ENCODE measurements around the gene CACNA2D2. TPM values are rescaled to one million over a fixed set of nuclear protein-coding genes. Genes with fewer than 3 reads are reported as not detected.

CACNA2D2 gene
- total RNA-seq, 2 experiments from 2014 or later: 0.78 to 0.95 TPM

DNA sequence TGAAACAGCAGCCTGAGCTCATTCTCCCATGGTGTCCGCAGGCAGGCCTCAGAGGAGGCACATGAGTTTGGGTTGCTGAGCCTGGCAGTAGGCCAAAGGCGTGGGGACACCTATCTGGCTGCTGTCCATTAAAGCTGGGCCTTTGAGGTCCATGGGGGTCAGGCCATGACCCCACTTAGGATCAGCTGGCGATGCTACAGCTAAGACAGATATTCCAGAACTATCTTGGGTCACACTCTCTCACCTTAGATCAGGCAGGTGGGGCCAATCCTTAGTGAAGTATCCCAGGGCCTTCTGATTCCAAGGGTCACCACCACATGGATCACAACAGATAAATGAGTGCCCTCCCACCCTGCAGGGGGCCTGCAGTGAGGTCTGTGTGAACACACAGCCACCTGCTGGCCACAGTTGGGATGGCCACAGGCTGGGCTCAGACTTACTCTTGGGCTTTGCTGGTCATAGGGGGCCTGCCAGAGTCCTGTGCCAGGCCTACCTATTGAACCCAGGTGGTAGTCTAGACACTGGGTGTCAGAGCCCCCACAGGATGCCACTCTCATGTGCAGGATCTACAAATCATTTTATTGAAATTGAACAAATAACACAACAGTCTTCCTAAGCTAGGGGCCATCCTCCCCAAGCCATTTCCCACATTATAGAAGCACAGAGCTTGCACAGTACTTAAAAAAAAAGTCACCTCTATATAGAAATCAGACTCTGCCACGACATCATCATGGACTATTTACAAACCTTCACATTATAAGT lies 178.9 kb downstream of the CACNA2D2 start:
- Mint-ChIP-seq H3K27me3 (ENCODE audit: low read depth) (no peaks in the 10 kb centered on the region), H3K9me3 (ENCODE audit: insufficient read depth) (no peaks in the 10 kb centered on the region), H3K27ac (peak overlapping the region; percentile 24), H3K4me1 (ENCODE audit: low read depth) (peaks cover 46% of the 10 kb centered on the region), H3K4me3 (no peak overlapping the region), H3K36me3 (ENCODE audit: low read depth) (peaks cover 21% of the 10 kb centered on the region)
- ATAC-seq (peak; percentile 27), DNase-seq (peak; percentile 77)
- ChIA-PET CTCF (interaction anchor here (0.5 to 7.4 kb wide), 21 partner anchors 9 to 1930 kb away, joined by 3 to 113 read pairs (median 7); partner anchors contain the start of genes HYAL1, HYAL3, IFRD2 and LSMEM2), POLR2A (interaction anchor here (0.6 to 3.8 kb wide), 5 partner anchors 10 to 32 kb away, joined by 3 to 20 read pairs (median 4); partner anchors contain the start of genes HYAL3, IFRD2 and NAA80)

- peaks cover 21% of the 10 kb centered on the region for H3K36me3 Mint-ChIP-seq (ENCODE audit: low read depth)
- no peak for DNase-seq
- H3K4me1 Mint-ChIP-seq (ENCODE audit: low read depth): peaks cover 46% of the 10 kb centered on the region
- ATAC-seq: no peak
- no peaks in the 10 kb centered on the region for H3K9me3 Mint-ChIP-seq (ENCODE audit: insufficient read depth)
- H3K27me3 Mint-ChIP-seq (ENCODE audit: low read depth): no peaks in the 10 kb centered on the region
- CTCF ChIA-PET: interaction anchor here (0.5 to 7.4 kb wide), 21 partner anchors 8 to 1931 kb away, joined by 3 to 113 read pairs (median 7); partner anchors contain the start of genes HYAL1, HYAL3, IFRD2 and LSMEM2
- H3K27ac Mint-ChIP-seq: peak overlapping the region; percentile 43
- POLR2A ChIA-PET: interaction anchor here (0.8 to 3.8 kb wide), 5 partner anchors 11 to 31 kb away, joined by 4 to 20 read pairs (median 4); partner anchors contain the start of genes HYAL3, IFRD2 and NAA80
- H3K4me3 Mint-ChIP-seq: no peak overlapping the region
Observed at GRCh38 chr3:50323614-50324199, 179.7 kb downstream of the CACNA2D2 start.

GRCh38 chr3:50323092-50323600 lies 180.3 kb downstream of the CACNA2D2 start:
- Mint-ChIP-seq H3K36me3 (ENCODE audit: low read depth) (peaks cover 16% of the 10 kb centered on the region), H3K9me3 (ENCODE audit: insufficient read depth) (no peaks in the 10 kb centered on the region), H3K4me1 (ENCODE audit: low read depth) (peaks cover 44% of the 10 kb centered on the region), H3K27ac (peak overlapping the region; percentile 43), H3K27me3 (ENCODE audit: low read depth) (no peaks in the 10 kb centered on the region), H3K4me3 (no peak overlapping the region)
- POLR2A ChIA-PET: interaction anchor here (0.8 to 3.8 kb wide), 3 partner anchors 12 to 31 kb away, joined by 4 to 20 read pairs (median 4); partner anchors contain the start of gene IFRD2
- ATAC-seq (no peak), DNase-seq (peak; percentile 20)
- CTCF ChIA-PET: interaction anchor here (1.1 to 7.4 kb wide), 5 partner anchors 8 to 89 kb away, joined by 4 to 113 read pairs (median 17); partner anchors contain the start of genes HYAL1, HYAL3 and NAA80

DNA sequence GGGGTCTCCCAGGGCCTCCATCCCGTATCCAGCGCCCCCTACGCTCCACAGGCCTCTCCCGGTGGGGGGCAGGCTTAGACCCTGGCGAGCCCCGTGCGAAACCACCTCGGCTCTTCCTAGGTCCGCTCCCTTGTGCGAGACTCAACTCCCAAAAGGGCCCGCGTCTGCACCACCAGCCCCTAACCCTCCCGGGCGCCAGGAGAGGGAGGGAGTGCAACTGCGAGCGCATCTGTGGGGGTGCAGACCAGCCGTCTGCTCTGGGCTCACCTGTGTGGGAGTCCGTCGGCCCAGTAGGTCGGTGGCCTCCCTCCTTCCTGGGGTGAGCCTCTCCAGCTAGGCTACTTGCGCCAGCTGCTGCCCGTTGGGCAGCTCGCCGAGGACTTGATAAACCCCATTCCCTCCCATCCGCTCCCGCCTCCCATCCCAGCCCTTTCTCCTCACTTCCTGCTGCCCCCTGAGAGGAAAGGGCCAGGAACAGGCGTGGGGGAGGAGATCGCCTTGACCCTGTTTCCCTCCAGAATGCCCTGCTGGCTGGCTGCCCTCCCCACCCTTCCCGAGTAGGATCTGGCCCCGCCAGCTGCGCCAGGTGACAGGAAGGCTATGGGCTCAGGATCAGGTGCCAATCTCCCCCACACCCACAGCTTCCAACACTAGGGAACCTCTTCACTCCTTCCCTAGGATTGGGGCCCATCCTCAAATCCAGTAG lies 180.9 kb downstream of the CACNA2D2 start, which contains the start of gene HYAL2:
HYAL2 (minus strand) TSS at position 360 of the 706 bp plus-strand sequence. CDS start 2,256 bp downstream, outside the sequence.
- Mint-ChIP-seq H3K4me3 (peak within 1 kb of the TSS; percentile 89), H3K9me3 (ENCODE audit: insufficient read depth) (no peaks in the 10 kb centered on the region), H3K27ac (peak within 1 kb of the TSS; percentile 95), H3K27me3 (ENCODE audit: low read depth) (no peaks in the 10 kb centered on the region), H3K4me1 (ENCODE audit: low read depth) (peaks cover 44% of the 10 kb centered on the region), H3K36me3 (ENCODE audit: low read depth) (peaks cover 14% of the 10 kb centered on the region)
- ATAC-seq: no peak
- CTCF ChIA-PET: interaction anchor here (1.4 to 7.4 kb wide), 4 partner anchors 15 to 76 kb away, joined by 3 to 113 read pairs (median 30); partner anchors contain the start of genes HYAL1, HYAL3 and NAA80
- no peak for DNase-seq
- POLR2A ChIA-PET: interaction anchor here (0.8 to 3.8 kb wide), 5 partner anchors 12 to 30 kb away, joined by 4 to 20 read pairs (median 4); partner anchors contain the start of genes IFRD2 and RASSF1

DNA sequence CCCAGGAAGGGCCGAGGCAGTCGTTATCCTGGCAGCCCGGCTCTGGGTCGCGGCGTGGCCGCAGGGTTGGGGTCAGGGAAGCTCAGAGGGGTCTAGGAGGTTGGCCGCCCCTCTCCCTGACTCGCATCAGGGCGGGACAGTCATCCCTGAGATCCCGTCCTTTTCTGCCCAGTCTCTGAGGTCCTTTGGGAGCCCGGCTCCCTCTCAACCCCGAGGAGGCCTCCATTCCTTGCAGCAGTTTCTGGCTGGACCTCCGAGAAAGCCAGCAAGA lies 181.4 kb downstream of the CACNA2D2 start:
- DNase-seq (no peak), ATAC-seq (no peak)
- H3K27me3 Mint-ChIP-seq (ENCODE audit: low read depth): no peaks in the 10 kb centered on the region
- no peaks in the 10 kb centered on the region for H3K9me3 Mint-ChIP-seq (ENCODE audit: insufficient read depth)
- peaks cover 43% of the 10 kb centered on the region for H3K4me1 Mint-ChIP-seq (ENCODE audit: low read depth)
- ChIA-PET POLR2A (interaction anchor here (1.0 to 3.8 kb wide), 4 partner anchors 15 to 30 kb away, joined by 4 to 20 read pairs (median 9); partner anchors contain the start of genes HYAL3, IFRD2, NAA80 and RASSF1), CTCF (interaction anchor here (1.0 to 7.4 kb wide), 6 partner anchors 15 to 79 kb away, joined by 3 to 113 read pairs (median 4); partner anchors contain the start of genes HYAL1, HYAL3, NAA80 and ZMYND10)
- peaks cover 14% of the 10 kb centered on the region for H3K36me3 Mint-ChIP-seq (ENCODE audit: low read depth)
- H3K4me3 Mint-ChIP-seq: peak overlapping the region; percentile 89
- H3K27ac Mint-ChIP-seq: no peak overlapping the region

- peak; percentile 88 for DNase-seq
- CTCF ChIA-PET: interaction anchor here (0.8 to 7.4 kb wide), 8 partner anchors 15 to 93 kb away, joined by 3 to 113 read pairs (median 4); partner anchors contain the start of genes HYAL1, HYAL3, IFRD2 and NAA80
- Mint-ChIP-seq H3K27me3 (ENCODE audit: low read depth) (no peaks in the 10 kb centered on the region), H3K4me3 (peak overlapping the region; percentile 89), H3K4me1 (ENCODE audit: low read depth) (peaks cover 43% of the 10 kb centered on the region), H3K9me3 (ENCODE audit: insufficient read depth) (no peaks in the 10 kb centered on the region), H3K36me3 (ENCODE audit: low read depth) (peaks cover 14% of the 10 kb centered on the region), H3K27ac (peak overlapping the region; percentile 95)
- POLR2A ChIA-PET: interaction anchor here (1.0 to 3.8 kb wide), 4 partner anchors 16 to 29 kb away, joined by 4 to 20 read pairs (median 9); partner anchors contain the start of genes HYAL3, IFRD2, NAA80 and RASSF1
- ATAC-seq: peak; percentile 82
Observed at GRCh38 chr3:50321336-50322114, 181.9 kb downstream of the CACNA2D2 start.

DNA sequence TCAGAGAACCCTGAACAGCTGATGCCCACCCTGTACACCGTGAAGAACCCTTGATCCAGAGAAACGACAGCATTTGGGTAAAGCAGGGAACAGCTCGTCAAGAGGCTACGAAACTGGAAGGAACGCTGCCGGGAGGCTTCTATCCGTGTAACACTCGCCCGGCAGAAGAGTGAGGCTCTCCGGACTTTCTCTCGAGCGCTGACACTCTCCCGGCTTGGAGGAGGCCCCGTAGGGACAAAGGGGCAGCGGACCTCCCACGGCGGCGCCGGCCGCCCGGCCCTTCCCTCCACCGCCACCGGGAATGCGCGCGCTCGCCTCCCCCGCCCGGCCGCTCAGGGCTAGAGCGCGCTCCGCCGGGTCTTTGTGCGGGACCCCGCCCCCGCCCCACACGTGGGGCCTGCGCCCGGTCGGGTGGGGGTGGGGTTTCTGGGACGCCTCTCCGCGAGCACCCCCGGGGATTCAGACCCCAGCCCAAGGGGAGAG lies 182.5 kb downstream of the CACNA2D2 start:
- peaks cover 44% of the 10 kb centered on the region for H3K4me1 Mint-ChIP-seq (ENCODE audit: low read depth)
- no peaks in the 10 kb centered on the region for H3K27me3 Mint-ChIP-seq (ENCODE audit: low read depth)
- CTCF ChIA-PET: interaction anchor here (0.8 to 7.4 kb wide), 9 partner anchors 16 to 93 kb away, joined by 3 to 113 read pairs (median 3); partner anchors contain the start of genes HYAL1, HYAL3, IFRD2 and NAA80
- peak; percentile 67 for DNase-seq
- H3K27ac Mint-ChIP-seq: peak overlapping the region; percentile 82
- POLR2A ChIA-PET: interaction anchor here (1.4 to 3.8 kb wide), 3 partner anchors 16 to 22 kb away, joined by 4 to 20 read pairs (median 14); partner anchors contain the start of genes HYAL3, NAA80 and RASSF1
- ATAC-seq: peak; percentile 57
- peaks cover 14% of the 10 kb centered on the region for H3K36me3 Mint-ChIP-seq (ENCODE audit: low read depth)
- no peaks in the 10 kb centered on the region for H3K9me3 Mint-ChIP-seq (ENCODE audit: insufficient read depth)
- peak overlapping the region; percentile 89 for H3K4me3 Mint-ChIP-seq

DNA sequence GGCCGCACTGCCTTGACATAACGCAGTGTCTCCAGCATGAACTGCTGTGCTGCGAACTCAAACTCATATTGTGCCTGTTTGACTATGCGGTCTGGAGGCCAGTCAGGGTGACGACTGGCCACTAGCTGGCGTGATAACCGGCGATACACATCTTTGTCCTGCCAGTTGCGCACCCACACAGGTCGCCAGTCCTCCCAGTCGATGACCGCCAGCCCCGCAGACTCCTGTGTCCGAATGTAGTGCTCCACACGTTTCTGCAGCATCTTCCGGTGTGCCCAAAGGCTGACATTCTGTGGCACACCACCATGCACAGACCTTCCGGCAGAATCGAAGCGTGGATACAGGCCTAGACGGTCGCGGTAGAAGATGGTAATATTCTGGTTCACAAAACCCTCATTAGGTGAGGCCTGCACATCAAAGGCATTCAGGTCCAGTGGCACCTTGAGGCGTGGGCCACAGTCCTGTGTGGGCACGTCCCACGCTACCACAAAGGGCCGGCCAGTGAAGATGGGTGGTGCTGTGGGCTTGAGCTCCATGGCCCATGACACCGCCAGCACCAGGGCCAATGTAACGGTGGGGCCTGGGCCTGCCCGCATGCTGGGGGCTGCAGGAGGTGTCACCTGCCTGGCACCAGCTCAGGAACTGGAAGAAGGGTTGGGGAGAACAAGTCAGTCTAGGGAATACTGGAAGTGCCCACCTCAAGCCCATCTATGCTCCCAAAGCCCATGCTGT lies 183.4 kb downstream of the CACNA2D2 start:
- peaks cover 14% of the 10 kb centered on the region for H3K36me3 Mint-ChIP-seq (ENCODE audit: low read depth)
- ChIA-PET CTCF (interaction anchor here (1.0 to 7.4 kb wide), 6 partner anchors 8 to 93 kb away, joined by 3 to 113 read pairs (median 6); partner anchors contain the start of genes HYAL1, HYAL3, IFRD2 and NAA80), POLR2A (interaction anchor here (3.3 to 3.5 kb wide), 2 partner anchors 8 to 21 kb away, joined by 13 to 14 read pairs; partner anchors contain the start of genes HYAL3, NAA80 and TUSC2)
- no peak overlapping the region for H3K27ac Mint-ChIP-seq
- peak overlapping the region; percentile 89 for H3K4me3 Mint-ChIP-seq
- no peaks in the 10 kb centered on the region for H3K9me3 Mint-ChIP-seq (ENCODE audit: insufficient read depth)
- H3K4me1 Mint-ChIP-seq (ENCODE audit: low read depth): peaks cover 50% of the 10 kb centered on the region
- ATAC-seq (no peak), DNase-seq (no peak)
- H3K27me3 Mint-ChIP-seq (ENCODE audit: low read depth): no peaks in the 10 kb centered on the region

DNA sequence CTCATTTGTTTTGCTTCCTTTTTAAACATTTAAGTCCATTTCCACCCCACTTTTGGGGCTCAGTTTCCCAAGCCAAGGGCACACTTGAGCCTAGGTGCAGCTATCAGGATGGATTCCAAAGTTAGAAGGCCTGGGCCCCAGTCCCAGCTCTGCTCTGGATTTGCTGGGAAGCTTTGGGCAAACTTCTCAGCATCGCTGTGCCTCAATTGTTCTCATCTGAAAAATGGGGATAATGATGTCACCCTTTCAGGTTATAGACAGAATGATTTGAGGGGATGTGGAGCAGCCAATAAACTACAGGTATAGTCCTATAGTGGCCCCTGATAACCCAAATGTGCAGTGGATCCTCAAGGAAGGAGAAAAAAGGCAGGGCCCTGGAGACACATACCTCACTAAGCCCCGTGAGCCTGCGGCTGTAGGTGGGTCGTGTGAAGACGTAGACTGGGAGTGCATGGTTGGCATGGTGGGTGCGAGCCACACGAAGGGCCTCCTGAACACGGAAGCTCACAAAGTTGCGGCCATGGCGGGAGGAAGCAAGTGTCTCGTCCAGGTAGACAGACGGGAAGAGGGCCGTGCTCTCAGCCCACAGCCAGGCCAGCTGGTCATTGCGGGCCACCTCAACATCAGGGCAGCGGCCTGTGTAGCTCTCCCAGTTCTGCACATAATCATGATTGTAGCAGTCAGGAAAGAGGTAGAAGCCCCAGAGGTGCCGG lies 184.1 kb downstream of the CACNA2D2 start:
- H3K4me1 Mint-ChIP-seq (ENCODE audit: low read depth): peaks cover 47% of the 10 kb centered on the region
- H3K36me3 Mint-ChIP-seq (ENCODE audit: low read depth): peaks cover 8% of the 10 kb centered on the region
- DNase-seq (no peak), ATAC-seq (no peak)
- H3K27me3 Mint-ChIP-seq (ENCODE audit: low read depth): no peaks in the 10 kb centered on the region
- H3K4me3 Mint-ChIP-seq: peak overlapping the region; percentile 6
- CTCF ChIA-PET: interaction anchor here (1.9 to 7.4 kb wide), 3 partner anchors 8 to 92 kb away, joined by 5 to 113 read pairs (median 5); partner anchors contain the start of genes HYAL1, HYAL3, NAA80 and TUSC2
- POLR2A ChIA-PET: interaction anchor here (1.3 to 3.5 kb wide), 4 partner anchors 9 to 20 kb away, joined by 4 to 14 read pairs (median 11); partner anchors contain the start of genes HYAL3, NAA80 and TUSC2
- H3K27ac Mint-ChIP-seq: no peak overlapping the region
- no peaks in the 10 kb centered on the region for H3K9me3 Mint-ChIP-seq (ENCODE audit: insufficient read depth)
